Ovary (tissue), 3 donors: ENCODE results near the gene PXDC1.

Source experiments
- CTCF ChIP-seq, 3 donors: fragments of 450-650 bp in 2 of 3; fragments of 200-600 bp in 1 of 3; IDR thresholded peaks; one replicate each; pipeline versions ENCODE4 v1.5.1 to v1.8.0; 2016 to 2022; ENCODE audit warnings: antibody characterized with exemption in 3 of 3, mild to moderate bottlenecking in 1 of 3
- EP300 ChIP-seq: sonication (generic); formaldehyde crosslinking; IDR thresholded peaks from one replicate; pipeline ENCODE4 v1.6.1; 2017; ENCODE audit warnings: antibody characterized with exemption
- POLR2A ChIP-seq: fragments of 450-650 bp; IDR thresholded peaks from one replicate; pipeline ENCODE4 v1.6.1; 2017; ENCODE audit warnings: antibody characterized with exemption, mild to moderate bottlenecking, moderate library complexity
- donor health status: DM: no; HTN: no; CAD: no.

- TF ChIP-seq POLR2A, result no peak
- TF ChIP-seq CTCF (IDR thresholded peaks at IDR 0.05), result no peak
- no peak for TF ChIP-seq EP300
Observed at GRCh38 chr6:3701631-3702030, 49.9 kb downstream of the PXDC1 start.
